C4-2B (cell line): Measurements from ENCODE around the gene GRID1.

Source experiments
- H3K27ac ChIP-seq: fragments of 450-650 bp; 2 replicates; pipeline ENCODE4 v1.5.1; 2017
- CTCF ChIP-seq: fragments of 450-650 bp; conservative IDR thresholded peaks from 2 replicates; pipeline ENCODE4 v1.5.1; 2017; ENCODE audit warnings: mild to moderate bottlenecking
- ZFX ChIP-seq: fragments of 450-650 bp; IDR thresholded peaks from 2 replicates; pipeline ENCODE4 v1.6.1; 2017

GRID1 gene

GRCh38 chr10:86349474-86349873 lies 17.1 kb downstream of the GRID1 start:
- no peak overlapping the region for H3K27ac ChIP-seq
- TF ChIP-seq CTCF: no peak
- no peak for TF ChIP-seq ZFX

- H3K27ac ChIP-seq: no peak overlapping the region
- no peak; the same call in 1 of the 2 replicates for TF ChIP-seq CTCF
- no peak for TF ChIP-seq ZFX
These were observed 18.0 kb downstream of the GRID1 start for GRCh38 chr10:86348321-86349210.

GRCh38 chr10:86347856-86348255 lies 18.7 kb downstream of the GRID1 start:
- H3K27ac ChIP-seq: no peak overlapping the region
- TF ChIP-seq ZFX: no peak
- TF ChIP-seq CTCF: no peak

GRCh38 chr10:86346799-86347665 lies 19.6 kb downstream of the GRID1 start:
- TF ChIP-seq CTCF (no peak), ZFX (no peak)
- H3K27ac ChIP-seq: no peak overlapping the region

GRCh38 chr10:86345859-86346798 lies 20.5 kb downstream of the GRID1 start:
- no peak overlapping the region for H3K27ac ChIP-seq
- TF ChIP-seq ZFX: no peak
- TF ChIP-seq CTCF: no peak

- H3K27ac ChIP-seq: no peak overlapping the region
- no peak for TF ChIP-seq ZFX
- TF ChIP-seq CTCF: no peak
These were observed 21.2 kb downstream of the GRID1 start for GRCh38 chr10:86345296-86345858.
